ENCODE measurements around the gene DPYSL3.
"Not testable (repeated sequence)": the region's sequence is repeated elsewhere in the genome, so short reads cannot be mapped to it uniquely, and the experiment has no call there.

The DPYSL3 gene

DNA sequence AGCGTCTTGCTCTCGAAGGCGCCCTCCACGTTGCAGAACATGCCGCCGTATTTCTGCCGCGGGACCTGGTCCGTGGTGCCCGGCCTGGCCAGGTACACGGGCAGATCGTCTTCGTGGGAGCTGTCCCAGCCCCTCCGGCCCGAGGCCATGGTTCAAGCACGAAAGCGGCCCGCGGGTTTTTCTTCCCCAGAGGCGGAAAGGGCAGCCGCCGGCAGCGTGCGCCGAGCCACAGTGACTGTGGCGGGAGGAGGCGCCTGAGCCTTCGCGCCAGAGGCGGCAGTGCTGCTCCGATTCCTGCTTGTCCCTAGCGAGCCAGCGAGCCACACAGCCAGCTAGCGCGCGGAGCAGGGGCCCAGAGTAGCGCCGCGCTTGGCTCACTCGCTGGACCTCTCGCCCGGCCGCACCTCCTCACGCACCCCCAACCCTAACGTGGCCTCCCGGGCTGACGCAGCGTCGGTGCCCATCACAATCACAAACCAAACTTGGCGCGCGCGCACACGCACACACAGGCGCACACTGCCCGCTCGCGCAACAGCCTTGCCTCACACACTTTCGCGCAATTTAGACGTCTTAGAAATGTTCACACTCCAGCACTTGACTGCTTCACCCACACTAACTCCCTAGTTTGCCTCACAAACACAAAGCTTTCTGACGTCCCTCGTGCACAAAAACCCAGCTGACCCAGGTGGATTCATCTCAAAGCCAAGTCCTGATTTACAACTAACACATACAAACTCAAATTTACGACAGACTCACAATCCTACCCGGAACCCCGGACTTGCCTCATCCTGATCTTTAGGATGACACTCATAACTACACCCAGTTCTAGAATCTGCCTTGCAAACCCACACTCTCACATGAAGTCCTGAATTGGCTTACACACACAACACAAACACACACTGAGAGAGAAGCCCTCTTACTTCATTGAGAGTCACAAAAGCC is at the start of gene DPYSL3:
TSS of gene DPYSL3 (minus strand) at position 359 of the 942 bp plus-strand sequence. CDS start at position 149, 210 bp downstream.
- no peak for DNase-seq (ENCODE audit: low spot score)

GRCh38 chr5:147558826-147559225 is 49.0 kb upstream of the DPYSL3 start:
- DNase-seq (ENCODE audit: low spot score): no peak

DNA sequence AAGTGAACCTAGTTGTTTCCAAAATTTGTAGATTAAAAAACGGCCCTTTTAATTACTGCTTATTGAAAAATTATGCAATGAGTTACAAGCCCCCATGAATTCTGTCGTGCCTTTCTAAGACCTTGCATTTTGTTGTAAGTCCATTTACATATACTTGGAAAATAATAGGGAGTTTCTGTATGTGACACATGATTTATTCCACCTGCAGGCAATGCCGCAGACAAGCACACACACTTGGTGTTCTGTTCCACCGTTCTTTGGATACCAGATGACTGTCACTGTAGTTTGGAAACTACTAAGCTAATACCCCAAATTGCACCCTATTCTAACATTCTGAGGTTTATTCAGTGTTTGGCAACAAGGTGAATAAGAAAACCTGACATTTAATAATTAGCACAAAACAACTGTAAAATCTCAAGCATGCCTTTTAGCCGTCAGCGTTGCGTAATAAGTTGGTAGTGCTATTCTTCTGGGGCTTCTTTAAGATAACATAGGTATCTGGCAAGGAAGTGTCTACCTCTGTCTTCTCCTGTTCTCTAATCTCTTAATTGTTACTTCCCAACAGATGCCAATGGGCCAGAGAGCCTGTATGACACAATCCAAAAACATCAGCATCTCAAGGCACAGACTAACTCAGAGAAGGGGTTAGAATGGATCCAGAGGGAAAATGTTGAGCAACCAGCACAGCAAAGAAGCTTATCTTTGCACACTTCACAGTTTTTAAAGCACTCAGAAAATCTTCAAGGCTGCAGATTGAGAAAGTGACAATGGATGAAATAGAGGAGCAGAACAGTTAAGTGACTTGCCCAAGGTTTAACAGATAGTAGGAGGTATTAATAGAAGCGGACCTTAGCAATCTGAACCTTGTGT is 48.2 kb upstream of the DPYSL3 start:
- DNase-seq (ENCODE audit: low spot score): no peak

GRCh38 chr5:147555176-147555575 is 45.3 kb upstream of the DPYSL3 start:
- no peak for DNase-seq (ENCODE audit: low spot score)

- DNase-seq (ENCODE audit: low spot score): no peak
These were observed 44.5 kb upstream of the DPYSL3 start for GRCh38 chr5:147554261-147554817.

DNA sequence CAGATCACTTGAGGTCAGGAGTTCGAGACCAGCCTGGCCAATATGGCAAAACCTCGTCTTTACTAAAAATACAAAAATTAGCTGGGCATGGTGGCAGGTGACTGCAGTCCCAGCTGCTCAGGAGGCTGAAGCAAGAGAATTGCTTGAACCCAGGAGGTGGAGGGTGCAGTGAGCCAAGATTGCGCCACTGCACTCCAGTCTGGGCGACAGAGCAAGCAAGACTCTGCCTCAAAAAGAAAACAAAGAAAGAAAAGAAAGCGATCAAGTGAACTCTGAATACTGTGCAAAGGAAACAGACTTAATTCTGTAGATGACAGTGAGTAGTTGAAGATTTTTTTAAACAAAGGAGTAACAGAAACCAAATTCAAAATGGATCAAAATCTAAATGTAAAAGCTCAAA is 43.9 kb upstream of the DPYSL3 start:
- DNase-seq (ENCODE audit: low spot score): not testable (repeated sequence)

- DNase-seq (ENCODE audit: low spot score): no peak
These were observed 43.0 kb upstream of the DPYSL3 start for GRCh38 chr5:147552897-147553296.

- no peak for DNase-seq (ENCODE audit: low spot score)
These were observed 41.8 kb upstream of the DPYSL3 start for GRCh38 chr5:147551677-147552076.

DNA sequence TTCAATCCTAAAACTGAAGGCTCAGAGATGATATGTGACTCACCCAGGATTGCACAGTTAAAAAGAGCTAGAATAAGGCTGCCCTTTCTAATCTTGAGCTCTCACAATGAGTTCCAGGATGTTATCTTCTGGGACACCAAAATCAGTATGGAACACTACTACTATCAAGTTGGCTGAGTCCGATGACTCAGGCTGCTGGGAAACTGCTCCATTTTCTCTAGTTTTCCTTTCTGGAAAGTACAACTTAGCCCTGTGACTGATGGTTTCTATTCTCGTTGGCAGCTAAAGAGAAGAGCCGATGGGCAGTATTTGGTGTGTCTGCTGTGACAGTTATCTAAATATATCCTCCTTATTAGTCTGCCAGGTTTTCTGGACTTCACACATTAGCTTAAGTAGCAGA is 37.9 kb upstream of the DPYSL3 start:
- no peak for DNase-seq (ENCODE audit: low spot score)

DNA sequence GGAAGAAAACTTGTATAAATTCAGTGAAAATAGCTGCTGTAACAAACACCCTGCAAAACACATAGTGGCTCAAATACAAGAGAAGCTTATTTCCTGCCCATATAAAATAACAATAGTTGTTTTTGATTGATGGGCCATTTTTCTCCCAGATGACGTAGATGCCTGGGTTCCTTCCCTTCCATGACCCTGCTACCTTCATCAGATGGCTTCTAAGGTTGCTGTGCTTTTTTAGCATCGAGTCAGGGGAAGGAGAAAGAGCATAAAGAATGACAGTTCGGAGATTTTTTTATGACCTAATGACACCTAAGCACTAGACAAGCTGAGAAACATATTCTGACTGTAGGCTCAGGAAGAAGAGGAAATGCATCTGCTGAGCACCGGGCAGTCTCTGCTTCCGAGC is 34.7 kb upstream of the DPYSL3 start:
- no peak for DNase-seq (ENCODE audit: low spot score)

- DNase-seq (ENCODE audit: low spot score): no peak
These were observed 29.2 kb upstream of the DPYSL3 start for GRCh38 chr5:147539053-147539452.

DNA sequence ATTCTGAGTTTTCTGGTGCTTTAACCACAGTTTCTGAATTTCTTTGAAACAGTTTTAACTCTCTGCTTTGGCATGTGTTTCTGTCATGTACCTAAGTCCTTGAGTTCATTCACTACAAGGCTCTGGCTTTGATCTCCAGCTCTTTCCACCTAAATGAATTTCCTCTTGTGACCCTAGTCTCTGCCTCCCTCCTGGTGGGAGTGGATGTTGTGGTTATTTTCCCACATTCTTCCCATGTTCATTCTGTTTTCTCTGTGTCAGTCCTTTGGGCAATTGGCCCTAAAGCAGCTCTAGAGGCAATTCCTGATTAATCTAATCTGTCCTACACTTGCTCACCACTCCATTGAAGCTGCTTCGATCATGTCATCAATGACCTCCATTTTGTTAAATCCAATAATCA is 28.4 kb upstream of the DPYSL3 start:
- DNase-seq (ENCODE audit: low spot score): no peak

DNA sequence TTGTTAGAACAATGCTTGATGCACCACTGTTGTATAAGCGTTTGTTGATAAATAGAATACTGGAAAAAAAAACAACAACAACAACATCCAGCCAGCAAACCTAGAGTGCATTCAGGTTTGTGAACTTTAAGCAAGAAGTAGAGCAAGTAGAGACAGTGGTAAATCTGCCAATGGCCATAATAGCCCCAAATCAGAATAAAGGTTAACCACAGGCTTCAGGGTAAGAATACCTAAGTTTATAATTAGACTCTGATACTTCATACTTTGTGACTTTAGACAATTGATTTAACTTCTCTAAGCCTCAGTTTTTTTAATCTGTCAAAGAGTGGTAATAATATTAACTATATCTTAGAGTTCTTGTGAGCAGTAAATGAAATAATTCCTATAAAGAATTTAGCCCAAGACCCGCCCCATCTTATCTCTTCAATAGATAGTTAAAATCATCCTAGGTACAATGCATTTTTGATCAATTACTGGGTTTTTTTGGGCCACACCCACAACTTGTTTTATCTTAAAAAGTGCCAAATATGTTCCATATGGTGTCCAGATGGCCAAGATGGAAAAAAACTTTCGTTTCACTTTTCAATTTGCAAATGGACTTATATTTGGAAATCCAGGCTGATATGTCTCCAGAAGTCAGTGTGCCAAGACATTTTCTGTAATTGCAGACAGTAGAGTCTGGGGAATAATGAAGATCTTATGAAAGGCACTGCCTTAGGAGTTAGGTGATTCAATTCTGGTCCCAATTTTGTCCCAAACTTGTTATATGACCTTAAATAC is 24.5 kb upstream of the DPYSL3 start:
- DNase-seq (ENCODE audit: low spot score): no peak

DNA sequence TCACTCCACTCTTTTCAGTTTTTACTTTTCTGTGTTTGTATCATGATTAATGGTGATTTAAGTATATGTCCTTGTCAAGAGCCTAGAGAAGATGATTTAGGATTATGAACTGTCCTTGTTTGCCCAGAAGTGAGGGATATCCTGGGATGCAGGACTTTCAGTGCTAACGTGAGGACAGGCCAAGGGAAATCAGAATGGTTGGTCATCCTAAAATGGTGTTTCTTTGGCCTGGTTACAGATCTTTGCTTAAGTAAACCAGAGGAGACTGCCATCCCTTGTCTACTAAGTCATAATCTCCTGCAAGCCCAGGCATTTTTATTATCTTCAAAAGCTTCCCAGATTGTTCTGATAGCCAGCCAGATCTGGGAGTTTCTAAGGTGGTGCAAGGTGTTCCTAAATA is 22.3 kb upstream of the DPYSL3 start:
- no peak for DNase-seq (ENCODE audit: low spot score)

- DNase-seq (ENCODE audit: low spot score): no peak
These were observed 20.9 kb upstream of the DPYSL3 start for GRCh38 chr5:147530530-147531389.

GRCh38 chr5:147523069-147523468 is 13.2 kb upstream of the DPYSL3 start:
- DNase-seq (ENCODE audit: low spot score): no peak

GRCh38 chr5:147522435-147522834 is 12.6 kb upstream of the DPYSL3 start:
- DNase-seq (ENCODE audit: low spot score): no peak

GRCh38 chr5:147520450-147520849 is 10.6 kb upstream of the DPYSL3 start:
- no peak for DNase-seq (ENCODE audit: low spot score)

GRCh38 chr5:147519380-147519779 is 9.5 kb upstream of the DPYSL3 start:
- no peak for DNase-seq (ENCODE audit: low spot score)

DNA sequence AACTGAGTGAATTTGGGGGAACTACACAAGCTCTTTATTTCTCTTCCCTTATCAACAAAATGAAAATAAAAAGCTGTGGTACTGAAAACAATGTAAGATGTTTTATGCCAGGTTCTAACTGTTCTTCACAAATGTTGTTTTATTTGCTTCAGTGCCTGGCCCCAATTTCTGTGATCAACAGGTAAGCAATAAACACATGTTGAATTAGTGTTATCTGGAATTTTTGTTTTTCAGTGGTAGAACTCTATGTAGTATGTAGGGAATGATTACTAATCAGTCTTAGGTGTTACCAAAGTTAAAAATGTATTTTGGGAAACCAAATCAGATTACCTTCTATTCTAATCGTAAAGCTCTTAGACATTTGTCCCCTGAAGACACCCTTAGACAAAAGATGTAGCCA is 7.5 kb upstream of the DPYSL3 start:
- no peak for DNase-seq (ENCODE audit: low spot score)

- DNase-seq (ENCODE audit: low spot score): no peak
These were observed 5.4 kb upstream of the DPYSL3 start for GRCh38 chr5:147515269-147515668.

All from CD4-positive, alpha-beta T cell treated with Interleukin-2 at 100 ng/mL for 4 hours (primary cell).